Endothelial cell (in vitro differentiated cells): ENCODE data around the gene TWIST2. TPM values are rescaled to one million over a fixed set of nuclear protein-coding genes. Genes with fewer than 3 reads are reported as not detected.

Experiments used
- DNase-seq: peaks from one replicate; pipeline ENCODE4 v3.0.0; 2021; ENCODE audit warnings: low spot score
- H3K27ac Mint-ChIP-seq: one replicate; pipeline ENCODE4 v1.8.0; 2021; ENCODE audit warnings: mixed read lengths, inconsistent platforms; ENCODE audit not compliant: unreplicated experiment
- H3K27me3 Mint-ChIP-seq: one replicate; pipeline ENCODE4 v1.8.0; 2021; ENCODE audit warnings: mild to moderate bottlenecking, moderate library complexity, mixed read lengths, inconsistent platforms; ENCODE audit not compliant: unreplicated experiment
- H3K36me3 Mint-ChIP-seq: one replicate; pipeline ENCODE4 v1.8.0; 2021; ENCODE audit warnings: mild to moderate bottlenecking, low read depth, mixed read lengths, inconsistent platforms; ENCODE audit not compliant: unreplicated experiment
- H3K4me1 Mint-ChIP-seq: one replicate; pipeline ENCODE4 v1.8.0; 2021; ENCODE audit warnings: mild to moderate bottlenecking, mixed read lengths, inconsistent platforms; ENCODE audit not compliant: unreplicated experiment
- H3K4me3 Mint-ChIP-seq: one replicate; pipeline ENCODE4 v1.8.0; 2021; ENCODE audit warnings: mild to moderate bottlenecking, mixed read lengths, inconsistent platforms; ENCODE audit not compliant: unreplicated experiment
- H3K9me3 Mint-ChIP-seq: one replicate; pipeline ENCODE4 v1.8.0; 2021; ENCODE audit warnings: mixed read lengths, inconsistent platforms; ENCODE audit not compliant: unreplicated experiment
- CTCF ChIP-seq: fragments of 200-600 bp; sonication (generic); IDR thresholded peaks from one replicate; pipeline ENCODE4 v1.5.0; 2021; ENCODE audit warnings: antibody characterized with exemption; ENCODE audit not compliant: unreplicated experiment
- total RNA-seq: library from RNA; stranded (reverse); fragmentation: NEBNext Ultra II Directional; extraction: Animal tissue kit (Norgen Biotek cat#: 25700); gene quantifications from one replicate; pipeline ENCODE4 v1.2.1, GENCODE V29; 2021; ENCODE audit not compliant: unreplicated experiment

Gene TWIST2
- total RNA-seq, 1 donor from 2014 or later, result not detected

DNA sequence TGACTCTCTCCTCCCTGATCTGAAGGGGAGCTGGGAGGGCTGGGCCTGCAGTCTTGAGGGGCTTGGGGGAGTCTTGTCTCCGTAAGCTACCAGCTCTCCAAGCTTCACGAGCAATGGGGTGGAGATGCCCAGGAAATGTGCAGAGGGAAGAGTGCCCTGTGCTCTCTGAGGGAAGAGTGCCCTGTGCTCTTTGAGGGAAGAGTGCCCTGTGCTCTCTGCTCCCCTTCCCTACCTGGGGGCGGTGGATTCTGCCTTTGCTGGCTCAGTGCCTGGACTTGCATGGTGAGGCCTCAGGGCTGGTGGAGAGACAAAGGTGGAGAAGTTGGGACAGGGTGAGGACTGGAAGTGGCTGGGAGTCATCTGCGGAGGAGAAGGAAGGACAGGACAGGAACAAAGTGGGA, 72.7 kb downstream of the TWIST2 start:
- DNase-seq, result no peak

DNA sequence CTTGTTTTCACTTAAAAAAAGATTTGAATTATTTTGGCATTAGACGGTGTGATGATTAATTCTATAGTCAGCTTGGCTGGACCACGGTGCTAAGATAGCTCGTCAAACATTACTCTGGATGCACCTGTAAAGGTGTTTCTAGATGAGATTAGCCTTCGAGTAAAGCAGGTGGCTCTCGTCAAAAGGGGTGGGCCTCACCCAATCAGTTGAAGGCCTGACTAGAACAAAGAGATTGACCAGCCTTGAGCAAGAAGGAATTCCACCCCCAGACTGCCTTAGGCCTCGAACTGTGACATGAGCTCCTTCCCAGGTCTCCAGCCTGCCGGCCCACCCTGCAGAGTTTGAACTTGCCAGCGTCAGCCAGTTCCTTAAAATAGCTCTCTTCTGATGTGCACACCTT, 73.4 kb downstream of the TWIST2 start:
- no peak for DNase-seq
- Mint-ChIP-seq H3K4me1 (peaks cover 4% of the 10 kb centered on the region), H3K27me3 (peaks cover 10% of the 10 kb centered on the region), H3K27ac (no peak overlapping the region), H3K36me3 (no peaks in the 10 kb centered on the region), H3K9me3 (no peaks in the 10 kb centered on the region), H3K4me3 (no peak overlapping the region)
- TF ChIP-seq CTCF, result no peak

More for the DNA sequence above, 72.7 kb downstream of the TWIST2 start:
- peaks cover 4% of the 10 kb centered on the region for H3K4me1 Mint-ChIP-seq
- H3K4me3 Mint-ChIP-seq, result no peak overlapping the region
- H3K27me3 Mint-ChIP-seq, result peaks cover 11% of the 10 kb centered on the region
- peaks cover 4% of the 10 kb centered on the region for H3K36me3 Mint-ChIP-seq
- no peak overlapping the region for H3K27ac Mint-ChIP-seq
- no peak for TF ChIP-seq CTCF
- no peaks in the 10 kb centered on the region for H3K9me3 Mint-ChIP-seq

GRCh38 chr2:238921681-238922319, 73.9 kb downstream of the TWIST2 start:
- Mint-ChIP-seq H3K27me3 (peaks cover 7% of the 10 kb centered on the region), H3K9me3 (no peaks in the 10 kb centered on the region), H3K27ac (no peak overlapping the region), H3K4me3 (no peak overlapping the region), H3K36me3 (no peaks in the 10 kb centered on the region), H3K4me1 (peaks cover 4% of the 10 kb centered on the region)
- DNase-seq, result no peak
- TF ChIP-seq CTCF, result no peak

GRCh38 chr2:238922435-238922834, 74.5 kb downstream of the TWIST2 start:
- H3K4me1 Mint-ChIP-seq, result peaks cover 4% of the 10 kb centered on the region
- no peaks in the 10 kb centered on the region for H3K9me3 Mint-ChIP-seq
- no peaks in the 10 kb centered on the region for H3K36me3 Mint-ChIP-seq
- H3K4me3 Mint-ChIP-seq, result no peak overlapping the region
- H3K27ac Mint-ChIP-seq, result no peak overlapping the region
- no peak for TF ChIP-seq CTCF
- peaks cover 10% of the 10 kb centered on the region for H3K27me3 Mint-ChIP-seq
- no peak for DNase-seq

DNA sequence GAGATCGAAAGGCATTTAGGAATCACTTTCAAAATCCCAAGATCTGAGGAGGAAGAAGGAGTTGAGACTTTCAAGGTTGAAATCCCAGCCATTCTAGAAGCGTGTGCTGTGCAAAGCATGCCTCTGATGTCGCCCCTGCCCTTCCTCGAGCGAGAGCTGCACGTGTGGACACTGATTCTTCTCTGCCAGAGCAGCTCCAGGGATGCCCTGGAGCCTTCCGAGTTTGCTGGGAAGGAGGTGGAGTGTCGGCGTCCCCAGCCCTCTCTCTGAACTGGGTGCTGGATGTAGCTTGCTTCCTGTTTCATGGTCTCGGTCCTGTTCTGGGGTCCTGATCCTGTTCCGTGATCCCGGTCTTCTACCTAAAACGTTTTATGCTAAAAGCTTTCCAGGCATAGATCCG, 76.1 kb downstream of the TWIST2 start:
- TF ChIP-seq CTCF, result no peak
- H3K4me3 Mint-ChIP-seq, result no peak overlapping the region
- DNase-seq, result no peak
- no peaks in the 10 kb centered on the region for H3K9me3 Mint-ChIP-seq
- H3K27me3 Mint-ChIP-seq, result peaks cover 11% of the 10 kb centered on the region
- no peaks in the 10 kb centered on the region for H3K36me3 Mint-ChIP-seq
- H3K4me1 Mint-ChIP-seq, result peaks cover 4% of the 10 kb centered on the region
- H3K27ac Mint-ChIP-seq, result no peak overlapping the region
